PC-9 (cell line): Measurements from ENCODE around the gene MB21D2.

ENCODE experiments used
- EZH2 ChIP-seq: fragments of 200-600 bp; sonication (generic); IDR thresholded peaks from 2 replicates; pipeline ENCODE4 v1.8.0; 2017; ENCODE audit warnings: antibody characterized with exemption, low read depth
- TF ChIP-seq, protein P1 (sequence below): fragments of 200-600 bp; sonication (generic); conservative IDR thresholded peaks from 2 replicates; pipeline ENCODE4 v1.6.1; 2017; ENCODE audit warnings: mixed run types, antibody characterized with exemption, mild to moderate bottlenecking, moderate library complexity

DNA sequence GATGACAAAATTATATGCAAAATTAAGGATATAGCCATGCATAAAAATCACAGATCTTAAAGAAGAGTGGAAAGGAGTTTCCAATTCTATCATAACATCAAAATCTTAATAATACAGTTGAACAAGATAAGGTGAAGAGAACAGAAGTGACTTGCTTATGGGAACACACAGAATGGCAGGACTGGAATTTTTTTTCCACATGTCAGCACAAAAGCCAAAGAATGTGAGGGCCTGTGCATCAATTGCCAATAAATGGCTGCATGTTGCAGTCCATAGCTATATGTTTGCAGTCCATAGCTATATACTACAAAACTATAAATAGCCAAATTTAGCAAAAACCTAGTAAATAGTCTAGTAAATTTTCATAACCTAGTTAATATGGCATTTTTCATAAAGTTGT is 10.4 kb upstream of the MB21D2 start:
- TF ChIP-seq, protein P1, sequence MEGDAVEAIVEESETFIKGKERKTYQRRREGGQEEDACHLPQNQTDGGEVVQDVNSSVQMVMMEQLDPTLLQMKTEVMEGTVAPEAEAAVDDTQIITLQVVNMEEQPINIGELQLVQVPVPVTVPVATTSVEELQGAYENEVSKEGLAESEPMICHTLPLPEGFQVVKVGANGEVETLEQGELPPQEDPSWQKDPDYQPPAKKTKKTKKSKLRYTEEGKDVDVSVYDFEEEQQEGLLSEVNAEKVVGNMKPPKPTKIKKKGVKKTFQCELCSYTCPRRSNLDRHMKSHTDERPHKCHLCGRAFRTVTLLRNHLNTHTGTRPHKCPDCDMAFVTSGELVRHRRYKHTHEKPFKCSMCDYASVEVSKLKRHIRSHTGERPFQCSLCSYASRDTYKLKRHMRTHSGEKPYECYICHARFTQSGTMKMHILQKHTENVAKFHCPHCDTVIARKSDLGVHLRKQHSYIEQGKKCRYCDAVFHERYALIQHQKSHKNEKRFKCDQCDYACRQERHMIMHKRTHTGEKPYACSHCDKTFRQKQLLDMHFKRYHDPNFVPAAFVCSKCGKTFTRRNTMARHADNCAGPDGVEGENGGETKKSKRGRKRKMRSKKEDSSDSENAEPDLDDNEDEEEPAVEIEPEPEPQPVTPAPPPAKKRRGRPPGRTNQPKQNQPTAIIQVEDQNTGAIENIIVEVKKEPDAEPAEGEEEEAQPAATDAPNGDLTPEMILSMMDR, result no peak
- TF ChIP-seq EZH2, result no peak
